ENCODE measurements around the gene KANSL1.

The KANSL1 gene

GRCh38 chr17:46038414-46038813, 154.8 kb downstream of the KANSL1 start:
- Histone ChIP-seq H3K4me3 (ENCODE audit: insufficient read depth, low read depth, low read length, poor library complexity, severe bottlenecking) (no peak overlapping the region), H3K36me3 (ENCODE audit: control insufficient read depth, insufficient read depth, low read length) (peaks cover 77% of the 10 kb centered on the region), H3K27me3 (replicated peaks; ENCODE audit: control insufficient read depth, insufficient read depth, low read length, poor library complexity, severe bottlenecking) (no peaks in the 10 kb centered on the region), H3K9me3 (ENCODE audit: control insufficient read depth, low read length) (no peaks in the 10 kb centered on the region), H3K27ac (ENCODE audit: insufficient read depth, low read length, poor library complexity, severe bottlenecking) (no peak overlapping the region), H3K4me1 (ENCODE audit: control insufficient read depth, insufficient read depth, low read length, poor library complexity, severe bottlenecking) (no peaks in the 10 kb centered on the region)
- DNase-seq, result no peak

- peaks cover 77% of the 10 kb centered on the region for H3K36me3 ChIP-seq (ENCODE audit: control insufficient read depth, insufficient read depth, low read length)
Observed at GRCh38 chr17:46037722-46038255, 155.4 kb downstream of the KANSL1 start.

GRCh38 chr17:46036491-46036890, 156.7 kb downstream of the KANSL1 start:
- Histone ChIP-seq H3K36me3 (ENCODE audit: control insufficient read depth, insufficient read depth, low read length) (peaks cover 90% of the 10 kb centered on the region), H3K4me3 (ENCODE audit: insufficient read depth, low read depth, low read length, poor library complexity, severe bottlenecking) (no peak overlapping the region), H3K9me3 (ENCODE audit: control insufficient read depth, low read length) (no peaks in the 10 kb centered on the region), H3K4me1 (ENCODE audit: control insufficient read depth, insufficient read depth, low read length, poor library complexity, severe bottlenecking) (no peaks in the 10 kb centered on the region), H3K27ac (ENCODE audit: insufficient read depth, low read length, poor library complexity, severe bottlenecking) (no peak overlapping the region), H3K27me3 (replicated peaks; ENCODE audit: control insufficient read depth, insufficient read depth, low read length, poor library complexity, severe bottlenecking) (no peaks in the 10 kb centered on the region)
- DNase-seq, result no peak

More at GRCh38 chr17:46037722-46038255, 155.4 kb downstream of the KANSL1 start:
- Histone ChIP-seq H3K27me3 (replicated peaks; ENCODE audit: control insufficient read depth, insufficient read depth, low read length, poor library complexity, severe bottlenecking) (no peaks in the 10 kb centered on the region), H3K9me3 (ENCODE audit: control insufficient read depth, low read length) (no peaks in the 10 kb centered on the region), H3K27ac (ENCODE audit: insufficient read depth, low read length, poor library complexity, severe bottlenecking) (no peak overlapping the region), H3K4me3 (ENCODE audit: insufficient read depth, low read depth, low read length, poor library complexity, severe bottlenecking) (no peak overlapping the region), H3K4me1 (ENCODE audit: control insufficient read depth, insufficient read depth, low read length, poor library complexity, severe bottlenecking) (no peaks in the 10 kb centered on the region)
- DNase-seq, result no peak

DNA sequence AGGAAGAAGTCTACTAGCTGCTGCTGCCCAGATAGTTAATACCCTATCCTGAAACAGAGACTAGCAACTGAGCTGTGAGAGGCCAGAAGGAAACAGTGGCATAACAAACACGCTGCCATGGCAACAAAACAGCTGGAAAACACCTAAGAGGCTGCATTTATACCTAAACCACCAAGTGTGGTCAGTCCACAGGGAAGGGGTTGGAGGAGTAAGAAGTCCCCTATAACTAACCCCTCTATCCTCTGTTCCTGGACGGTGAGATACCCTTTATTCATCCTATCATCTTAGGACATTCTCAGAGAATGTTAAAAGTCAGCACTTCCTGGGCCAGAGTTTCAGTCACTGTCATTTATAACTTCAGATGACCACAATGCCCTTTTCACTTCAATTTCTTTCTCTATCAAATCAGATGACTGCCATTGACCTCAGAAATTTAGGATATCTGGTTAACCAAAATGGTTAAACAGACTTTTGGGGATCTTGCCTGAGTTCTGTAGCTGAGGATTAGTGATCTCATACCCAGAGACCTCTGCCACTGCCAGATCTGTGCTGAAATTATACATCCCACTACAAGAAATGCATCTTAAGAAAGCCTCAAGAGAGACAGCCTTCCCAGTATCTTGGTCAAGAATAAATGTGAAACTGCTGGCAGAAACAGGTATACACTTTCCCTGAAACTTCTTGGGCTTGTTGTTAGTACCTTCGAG, 158.0 kb downstream of the KANSL1 start:
- no peak overlapping the region for H3K4me3 ChIP-seq (ENCODE audit: insufficient read depth, low read depth, low read length, poor library complexity, severe bottlenecking)
- peak in 1 of 3 donors; percentile 7 for DNase-seq
- no peaks in the 10 kb centered on the region for H3K9me3 ChIP-seq (ENCODE audit: control insufficient read depth, low read length)
- H3K4me1 ChIP-seq (ENCODE audit: control insufficient read depth, insufficient read depth, low read length, poor library complexity, severe bottlenecking), result no peaks in the 10 kb centered on the region
- H3K36me3 ChIP-seq (ENCODE audit: control insufficient read depth, insufficient read depth, low read length), result peaks cover 98% of the 10 kb centered on the region
- H3K27me3 ChIP-seq (replicated peaks; ENCODE audit: control insufficient read depth, insufficient read depth, low read length, poor library complexity, severe bottlenecking), result no peaks in the 10 kb centered on the region
- peak overlapping the region; percentile 25 for H3K27ac ChIP-seq (ENCODE audit: insufficient read depth, low read length, poor library complexity, severe bottlenecking)

DNA sequence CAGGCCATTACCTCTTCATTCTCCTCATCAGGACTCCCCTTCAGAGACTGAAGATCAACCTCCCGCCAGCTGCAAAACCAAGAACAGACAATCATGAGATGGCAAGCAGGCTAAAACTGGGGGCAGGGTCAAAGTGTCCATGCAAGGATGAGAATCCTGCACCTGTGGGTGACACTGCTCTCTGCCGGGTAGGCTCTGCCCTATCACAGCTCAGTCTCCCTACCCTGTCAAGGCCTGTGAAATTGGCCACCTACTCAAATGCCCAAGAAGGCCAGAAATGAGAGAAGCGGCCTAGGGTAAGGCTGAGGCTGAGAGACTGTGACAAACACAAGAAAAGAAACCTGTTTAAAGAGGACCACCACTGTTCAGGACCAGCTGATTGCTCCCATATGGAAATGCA, 159.8 kb downstream of the KANSL1 start:
- Histone ChIP-seq H3K4me1 (ENCODE audit: control insufficient read depth, insufficient read depth, low read length, poor library complexity, severe bottlenecking) (no peaks in the 10 kb centered on the region), H3K36me3 (ENCODE audit: control insufficient read depth, insufficient read depth, low read length) (peaks cover 83% of the 10 kb centered on the region), H3K27me3 (replicated peaks; ENCODE audit: control insufficient read depth, insufficient read depth, low read length, poor library complexity, severe bottlenecking) (no peaks in the 10 kb centered on the region), H3K27ac (ENCODE audit: insufficient read depth, low read length, poor library complexity, severe bottlenecking) (no peak overlapping the region), H3K4me3 (ENCODE audit: insufficient read depth, low read depth, low read length, poor library complexity, severe bottlenecking) (no peak overlapping the region), H3K9me3 (ENCODE audit: control insufficient read depth, low read length) (no peaks in the 10 kb centered on the region)
- DNase-seq, result no peak

GRCh38 chr17:46032909-46033308, 160.3 kb downstream of the KANSL1 start:
- H3K4me1 ChIP-seq (ENCODE audit: control insufficient read depth, insufficient read depth, low read length, poor library complexity, severe bottlenecking), result no peaks in the 10 kb centered on the region
- DNase-seq, result no peak
- no peaks in the 10 kb centered on the region for H3K27me3 ChIP-seq (replicated peaks; ENCODE audit: control insufficient read depth, insufficient read depth, low read length, poor library complexity, severe bottlenecking)
- no peaks in the 10 kb centered on the region for H3K9me3 ChIP-seq (ENCODE audit: control insufficient read depth, low read length)
- no peak overlapping the region for H3K4me3 ChIP-seq (ENCODE audit: insufficient read depth, low read depth, low read length, poor library complexity, severe bottlenecking)
- H3K36me3 ChIP-seq (ENCODE audit: control insufficient read depth, insufficient read depth, low read length), result peaks cover 79% of the 10 kb centered on the region
- H3K27ac ChIP-seq (ENCODE audit: insufficient read depth, low read length, poor library complexity, severe bottlenecking), result no peak overlapping the region

GRCh38 chr17:46031920-46032319, 161.3 kb downstream of the KANSL1 start:
- Histone ChIP-seq H3K27ac (ENCODE audit: insufficient read depth, low read length, poor library complexity, severe bottlenecking) (no peak overlapping the region), H3K4me1 (ENCODE audit: control insufficient read depth, insufficient read depth, low read length, poor library complexity, severe bottlenecking) (no peaks in the 10 kb centered on the region), H3K36me3 (ENCODE audit: control insufficient read depth, insufficient read depth, low read length) (peaks cover 74% of the 10 kb centered on the region), H3K27me3 (replicated peaks; ENCODE audit: control insufficient read depth, insufficient read depth, low read length, poor library complexity, severe bottlenecking) (no peaks in the 10 kb centered on the region), H3K9me3 (ENCODE audit: control insufficient read depth, low read length) (no peaks in the 10 kb centered on the region), H3K4me3 (ENCODE audit: insufficient read depth, low read depth, low read length, poor library complexity, severe bottlenecking) (no peak overlapping the region)
- DNase-seq, result no peak

DNA sequence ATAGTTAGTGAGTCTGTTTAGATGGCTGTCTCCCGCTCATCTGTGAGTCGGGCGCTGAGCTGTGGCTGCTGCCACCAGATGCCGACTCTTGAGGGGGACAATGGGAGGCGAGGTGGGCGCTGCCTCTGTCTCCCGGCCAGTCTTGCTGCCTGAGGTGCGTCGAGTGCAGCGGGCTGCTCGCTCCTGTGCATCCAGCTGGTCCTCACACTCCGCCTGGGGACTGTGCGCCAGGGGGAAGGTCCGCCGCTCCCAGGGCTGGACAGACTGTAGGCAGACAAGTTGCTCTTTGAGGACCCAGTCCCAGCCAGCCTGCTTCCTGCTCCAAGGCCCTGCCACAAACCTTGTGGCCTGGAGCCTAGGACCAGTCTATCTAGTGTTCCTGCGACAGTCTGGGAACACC, 161.8 kb downstream of the KANSL1 start:
- H3K4me1 ChIP-seq (ENCODE audit: control insufficient read depth, insufficient read depth, low read length, poor library complexity, severe bottlenecking), result no peaks in the 10 kb centered on the region
- H3K4me3 ChIP-seq (ENCODE audit: insufficient read depth, low read depth, low read length, poor library complexity, severe bottlenecking), result no peak overlapping the region
- DNase-seq, result no peak
- no peaks in the 10 kb centered on the region for H3K27me3 ChIP-seq (replicated peaks; ENCODE audit: control insufficient read depth, insufficient read depth, low read length, poor library complexity, severe bottlenecking)
- no peaks in the 10 kb centered on the region for H3K9me3 ChIP-seq (ENCODE audit: control insufficient read depth, low read length)
- peaks cover 71% of the 10 kb centered on the region for H3K36me3 ChIP-seq (ENCODE audit: control insufficient read depth, insufficient read depth, low read length)
- H3K27ac ChIP-seq (ENCODE audit: insufficient read depth, low read length, poor library complexity, severe bottlenecking), result no peak overlapping the region

DNA sequence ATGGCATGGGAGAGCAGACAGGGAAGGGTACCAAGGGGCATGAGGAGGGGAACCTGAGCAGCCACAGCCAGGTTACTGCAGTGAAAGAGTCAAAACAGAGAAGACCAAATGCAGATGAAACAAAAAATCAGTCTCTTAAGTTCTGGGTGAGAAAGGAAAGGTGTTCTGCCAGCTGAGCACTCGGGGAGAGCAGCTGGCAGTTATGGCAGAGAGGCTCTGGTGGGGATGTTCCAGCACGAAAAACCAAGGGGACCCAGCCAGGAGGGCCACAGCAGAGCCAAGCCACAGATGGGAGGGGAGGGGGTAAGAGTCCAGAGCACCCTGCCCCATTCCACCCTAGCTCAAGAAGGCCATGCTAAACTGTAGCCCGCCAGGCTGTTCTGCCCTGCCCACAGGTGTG, 162.5 kb downstream of the KANSL1 start:
- Histone ChIP-seq H3K4me3 (ENCODE audit: insufficient read depth, low read depth, low read length, poor library complexity, severe bottlenecking) (no peak overlapping the region), H3K36me3 (ENCODE audit: control insufficient read depth, insufficient read depth, low read length) (peaks cover 64% of the 10 kb centered on the region), H3K4me1 (ENCODE audit: control insufficient read depth, insufficient read depth, low read length, poor library complexity, severe bottlenecking) (no peaks in the 10 kb centered on the region), H3K27me3 (replicated peaks; ENCODE audit: control insufficient read depth, insufficient read depth, low read length, poor library complexity, severe bottlenecking) (no peaks in the 10 kb centered on the region), H3K27ac (ENCODE audit: insufficient read depth, low read length, poor library complexity, severe bottlenecking) (no peak overlapping the region), H3K9me3 (ENCODE audit: control insufficient read depth, low read length) (no peaks in the 10 kb centered on the region)
- no peak for DNase-seq

DNA sequence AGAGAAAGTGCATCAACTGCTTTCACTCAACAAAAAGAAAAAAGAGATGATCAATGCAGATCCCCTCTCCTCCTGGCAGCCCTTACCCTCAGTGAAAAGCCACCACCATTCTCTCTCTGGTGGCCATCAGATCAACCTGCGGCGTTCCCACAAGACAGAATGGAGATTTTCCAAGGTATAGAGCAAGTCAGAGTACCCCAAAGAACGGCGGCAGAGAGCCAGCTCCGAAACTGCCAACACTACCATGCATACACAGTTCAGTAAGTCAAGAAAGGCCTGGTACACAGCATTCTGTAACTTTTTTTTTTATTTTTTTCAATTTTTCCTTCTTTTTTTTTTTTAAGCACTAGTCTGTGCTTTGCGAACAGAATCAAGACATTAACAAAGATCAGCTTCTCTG, 163.6 kb downstream of the KANSL1 start:
- Histone ChIP-seq H3K4me3 (ENCODE audit: insufficient read depth, low read depth, low read length, poor library complexity, severe bottlenecking) (no peak overlapping the region), H3K4me1 (ENCODE audit: control insufficient read depth, insufficient read depth, low read length, poor library complexity, severe bottlenecking) (no peaks in the 10 kb centered on the region), H3K36me3 (ENCODE audit: control insufficient read depth, insufficient read depth, low read length) (peaks cover 53% of the 10 kb centered on the region), H3K27me3 (replicated peaks; ENCODE audit: control insufficient read depth, insufficient read depth, low read length, poor library complexity, severe bottlenecking) (no peaks in the 10 kb centered on the region), H3K9me3 (ENCODE audit: control insufficient read depth, low read length) (no peaks in the 10 kb centered on the region), H3K27ac (ENCODE audit: insufficient read depth, low read length, poor library complexity, severe bottlenecking) (no peak overlapping the region)
- no peak for DNase-seq

Measured in effector memory CD4-positive, alpha-beta T cell (primary cell).